ENCODE data around the gene GNPTAB.

DNA sequence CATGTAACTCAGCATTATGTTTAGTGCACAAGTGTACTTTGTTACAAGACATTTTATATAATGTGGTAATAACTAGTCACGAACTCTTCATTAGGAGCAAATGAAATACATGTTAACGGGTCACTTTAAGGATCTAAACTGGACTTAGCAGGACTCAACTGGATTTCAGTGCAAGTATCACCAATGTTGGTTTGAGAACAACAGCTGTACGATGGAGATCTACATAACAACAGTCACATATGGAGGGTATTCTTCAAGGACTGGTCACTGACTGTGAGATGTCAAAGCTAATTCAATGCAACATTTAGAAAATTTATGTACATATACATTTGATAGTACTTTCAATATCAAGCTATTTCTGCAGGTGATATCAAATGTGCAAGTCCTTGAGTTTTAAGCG, 69.0 kb downstream of the GNPTAB start:
- TF ChIP-seq, protein P1, sequence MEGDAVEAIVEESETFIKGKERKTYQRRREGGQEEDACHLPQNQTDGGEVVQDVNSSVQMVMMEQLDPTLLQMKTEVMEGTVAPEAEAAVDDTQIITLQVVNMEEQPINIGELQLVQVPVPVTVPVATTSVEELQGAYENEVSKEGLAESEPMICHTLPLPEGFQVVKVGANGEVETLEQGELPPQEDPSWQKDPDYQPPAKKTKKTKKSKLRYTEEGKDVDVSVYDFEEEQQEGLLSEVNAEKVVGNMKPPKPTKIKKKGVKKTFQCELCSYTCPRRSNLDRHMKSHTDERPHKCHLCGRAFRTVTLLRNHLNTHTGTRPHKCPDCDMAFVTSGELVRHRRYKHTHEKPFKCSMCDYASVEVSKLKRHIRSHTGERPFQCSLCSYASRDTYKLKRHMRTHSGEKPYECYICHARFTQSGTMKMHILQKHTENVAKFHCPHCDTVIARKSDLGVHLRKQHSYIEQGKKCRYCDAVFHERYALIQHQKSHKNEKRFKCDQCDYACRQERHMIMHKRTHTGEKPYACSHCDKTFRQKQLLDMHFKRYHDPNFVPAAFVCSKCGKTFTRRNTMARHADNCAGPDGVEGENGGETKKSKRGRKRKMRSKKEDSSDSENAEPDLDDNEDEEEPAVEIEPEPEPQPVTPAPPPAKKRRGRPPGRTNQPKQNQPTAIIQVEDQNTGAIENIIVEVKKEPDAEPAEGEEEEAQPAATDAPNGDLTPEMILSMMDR (IDR thresholded peaks at IDR 0.05), result no peak
- no peak for TF ChIP-seq POLR2A (IDR thresholded peaks at IDR 0.05)

Measured in tibial nerve (tissue), 3 donors.